Stimulated activated CD8-positive, alpha-beta memory T cell treated with anti-CD3 and anti-CD28 coated beads, Interleukin-4, amount 100 ng/mL, for 24 hours (primary cell): ENCODE data around the gene OR9A2.

Experiments used
- DNase-seq: peaks from one replicate; pipeline ENCODE4 v3.0.0-alpha.2; 2020; ENCODE audit warnings: low read depth

The OR9A2 gene

GRCh38 chr7:143027032-143027431 lies at the start of gene OR9A2:
TSS of gene OR9A2 (minus strand) at chr7:143027132. CDS start at chr7:143027132, 0 bp downstream.
- no peak for DNase-seq

- DNase-seq: no peak
These were observed 47.2 kb upstream of the OR9A2 start for GRCh38 chr7:143074141-143074540.

- no peak for DNase-seq
These were observed 46.6 kb upstream of the OR9A2 start for GRCh38 chr7:143073556-143073955.

- DNase-seq: no peak
These were observed 43.1 kb upstream of the OR9A2 start for GRCh38 chr7:143069912-143070500.

GRCh38 chr7:143068446-143068845 lies 41.5 kb upstream of the OR9A2 start:
- DNase-seq: no peak

GRCh38 chr7:143063741-143064140 lies 36.8 kb upstream of the OR9A2 start:
- DNase-seq: no peak

- no peak for DNase-seq
These were observed 28.8 kb upstream of the OR9A2 start for GRCh38 chr7:143055754-143056153.

GRCh38 chr7:143054621-143055020 lies 27.7 kb upstream of the OR9A2 start:
- DNase-seq: no peak

GRCh38 chr7:143052041-143052440 lies 25.1 kb upstream of the OR9A2 start, which contains the start of gene OR6V1:
TSS of gene OR6V1 (plus strand) at chr7:143052341. CDS start at chr7:143052341, 0 bp downstream.
- no peak for DNase-seq

GRCh38 chr7:143050931-143051330 lies 24.0 kb upstream of the OR9A2 start:
- no peak for DNase-seq

- no peak for DNase-seq
These were observed 22.4 kb upstream of the OR9A2 start for GRCh38 chr7:143049362-143049761.

- DNase-seq: no peak
These were observed 21.9 kb upstream of the OR9A2 start for GRCh38 chr7:143048827-143049226.

GRCh38 chr7:143047326-143047725 lies 20.4 kb upstream of the OR9A2 start:
- no peak for DNase-seq

GRCh38 chr7:143046426-143046851 lies 19.5 kb upstream of the OR9A2 start:
- DNase-seq: no peak

GRCh38 chr7:143043391-143043790 lies 16.5 kb upstream of the OR9A2 start:
- no peak for DNase-seq

GRCh38 chr7:143042790-143043271 lies 15.9 kb upstream of the OR9A2 start:
- no peak for DNase-seq

GRCh38 chr7:143042159-143042789 lies 15.3 kb upstream of the OR9A2 start:
- no peak for DNase-seq

- no peak for DNase-seq
These were observed 14.4 kb upstream of the OR9A2 start for GRCh38 chr7:143041346-143041745.

GRCh38 chr7:143040209-143040715 lies 13.3 kb upstream of the OR9A2 start:
- DNase-seq: no peak

- DNase-seq: no peak
These were observed 11.7 kb upstream of the OR9A2 start for GRCh38 chr7:143038635-143039034.

- no peak for DNase-seq
These were observed 751 bp upstream of the OR9A2 start for GRCh38 chr7:143027683-143028082.

- DNase-seq: no peak
These were observed 1.6 kb downstream of the OR9A2 start for GRCh38 chr7:143025371-143025770.

GRCh38 chr7:143023047-143023446 lies 3.9 kb downstream of the OR9A2 start:
- no peak for DNase-seq

GRCh38 chr7:143018931-143019330 lies 8.0 kb downstream of the OR9A2 start:
- no peak for DNase-seq
